Mesothelial cell of epicardium (in vitro differentiated cells): ENCODE results near the gene ZNF260. TPM values are rescaled to one million over a fixed set of nuclear protein-coding genes. Genes with fewer than 3 reads are reported as not detected.

Experiments
- DNase-seq, 2 experiments: peaks; one replicate each; pipeline ENCODE4 v3.0.0; 2021; ENCODE audit warnings: low spot score in 2 of 2; ENCODE audit not compliant: unreplicated experiment in 2 of 2
- H3K27ac Mint-ChIP-seq: 2 replicates; pipeline ENCODE4 v1.8.0; 2021; ENCODE audit warnings: mixed read lengths
- H3K27me3 Mint-ChIP-seq: 2 replicates; pipeline ENCODE4 v1.8.0; 2021; ENCODE audit warnings: low read depth, mixed read lengths
- H3K36me3 Mint-ChIP-seq: 2 replicates; pipeline ENCODE4 v1.8.0; 2021; ENCODE audit warnings: mixed read lengths
- H3K4me1 Mint-ChIP-seq: 2 replicates; pipeline ENCODE4 v1.8.0; 2021; ENCODE audit warnings: mixed read lengths
- H3K4me3 Mint-ChIP-seq: 2 replicates; pipeline ENCODE4 v1.8.0; 2021; ENCODE audit warnings: mild to moderate bottlenecking, moderate library complexity, mixed read lengths
- H3K9me3 Mint-ChIP-seq: 2 replicates; pipeline ENCODE4 v1.8.0; 2021; ENCODE audit warnings: mixed read lengths
- total RNA-seq: library from RNA; stranded (reverse); gene quantifications from 3 replicates; pipeline ENCODE4 v1.2.1, GENCODE V29; 2021
- TF ChIP-seq, protein P1 (sequence below): fragments of 200-600 bp; sonication (generic); IDR thresholded peaks from one replicate; pipeline ENCODE4 v1.5.0; 2021; ENCODE audit warnings: antibody characterized with exemption; ENCODE audit not compliant: unreplicated experiment

Gene ZNF260
- total RNA-seq, 1 donor from 2014 or later: 29.2 TPM

DNA sequence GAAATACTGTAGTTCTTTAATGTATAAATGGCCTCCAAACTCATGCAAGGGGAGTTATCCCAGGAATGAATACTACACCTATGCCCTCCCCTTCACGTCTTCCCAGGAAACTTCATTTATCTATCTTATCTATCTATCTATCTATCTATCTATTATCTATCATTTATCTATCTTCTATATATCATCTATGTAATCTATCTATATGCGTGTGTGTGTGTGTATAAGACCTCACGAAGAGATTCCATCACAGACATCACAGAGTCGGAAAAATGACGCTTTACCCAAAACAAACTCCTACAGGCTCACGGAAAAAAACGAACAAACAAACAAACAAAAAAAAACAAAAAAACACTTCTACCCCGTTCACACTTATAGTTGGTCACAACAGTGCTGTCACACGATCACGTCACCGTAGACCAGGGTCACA lies 44.5 kb upstream of the ZNF260 start:
- Mint-ChIP-seq H3K36me3 (peaks cover 24% of the 10 kb centered on the region), H3K27ac (peak overlapping the region; percentile 97), H3K4me3 (peak overlapping the region; percentile 91), H3K4me1 (peaks cover 25% of the 10 kb centered on the region), H3K9me3 (peaks cover 4% of the 10 kb centered on the region), H3K27me3 (no peaks in the 10 kb centered on the region)
- TF ChIP-seq, protein P1, sequence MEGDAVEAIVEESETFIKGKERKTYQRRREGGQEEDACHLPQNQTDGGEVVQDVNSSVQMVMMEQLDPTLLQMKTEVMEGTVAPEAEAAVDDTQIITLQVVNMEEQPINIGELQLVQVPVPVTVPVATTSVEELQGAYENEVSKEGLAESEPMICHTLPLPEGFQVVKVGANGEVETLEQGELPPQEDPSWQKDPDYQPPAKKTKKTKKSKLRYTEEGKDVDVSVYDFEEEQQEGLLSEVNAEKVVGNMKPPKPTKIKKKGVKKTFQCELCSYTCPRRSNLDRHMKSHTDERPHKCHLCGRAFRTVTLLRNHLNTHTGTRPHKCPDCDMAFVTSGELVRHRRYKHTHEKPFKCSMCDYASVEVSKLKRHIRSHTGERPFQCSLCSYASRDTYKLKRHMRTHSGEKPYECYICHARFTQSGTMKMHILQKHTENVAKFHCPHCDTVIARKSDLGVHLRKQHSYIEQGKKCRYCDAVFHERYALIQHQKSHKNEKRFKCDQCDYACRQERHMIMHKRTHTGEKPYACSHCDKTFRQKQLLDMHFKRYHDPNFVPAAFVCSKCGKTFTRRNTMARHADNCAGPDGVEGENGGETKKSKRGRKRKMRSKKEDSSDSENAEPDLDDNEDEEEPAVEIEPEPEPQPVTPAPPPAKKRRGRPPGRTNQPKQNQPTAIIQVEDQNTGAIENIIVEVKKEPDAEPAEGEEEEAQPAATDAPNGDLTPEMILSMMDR: no peak
- no peak for DNase-seq

GRCh38 chr19:36564391-36564790 lies 36.3 kb upstream of the ZNF260 start:
- Mint-ChIP-seq H3K27me3 (no peaks in the 10 kb centered on the region), H3K4me3 (no peak overlapping the region), H3K36me3 (peaks cover 81% of the 10 kb centered on the region), H3K27ac (no peak overlapping the region), H3K4me1 (no peaks in the 10 kb centered on the region), H3K9me3 (peaks cover 59% of the 10 kb centered on the region)
- TF ChIP-seq, protein P1: no peak
- no peak for DNase-seq

DNA sequence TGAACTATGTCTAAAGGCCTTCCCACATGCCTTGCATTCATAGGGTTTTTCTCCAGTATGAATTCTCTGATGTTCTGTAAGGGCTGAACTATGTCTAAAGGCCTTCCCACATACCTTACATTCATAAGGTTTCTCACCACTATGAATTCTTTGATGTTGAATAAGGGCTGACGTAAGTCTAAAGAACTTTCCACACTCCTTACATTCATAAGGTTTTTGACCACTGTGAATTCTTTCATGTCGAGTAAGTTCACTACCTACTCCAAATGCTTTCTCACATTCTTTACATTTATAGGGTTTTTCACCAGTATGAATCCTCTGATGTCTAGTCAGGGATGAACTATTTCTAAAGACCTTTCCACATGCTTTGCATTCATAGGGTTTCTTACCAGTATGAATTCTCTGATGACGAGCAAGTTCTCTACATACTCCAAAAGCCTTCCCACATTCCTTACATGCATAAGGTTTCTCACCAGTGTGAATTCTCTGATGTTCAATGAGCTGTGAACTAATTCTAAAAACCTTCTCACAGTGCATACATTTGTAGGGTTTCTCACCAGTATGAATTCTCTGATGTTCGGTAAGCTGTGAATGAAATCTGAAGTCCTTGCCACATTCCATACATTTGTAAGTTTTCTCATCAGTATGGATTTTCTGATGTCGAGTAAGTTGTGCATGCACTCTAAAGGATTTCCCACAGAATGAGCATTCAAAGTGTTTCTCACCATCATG lies 19.1 kb upstream of the ZNF260 start:
- H3K27me3 Mint-ChIP-seq: no peaks in the 10 kb centered on the region
- no peak overlapping the region for H3K27ac Mint-ChIP-seq
- H3K36me3 Mint-ChIP-seq: peaks cover 90% of the 10 kb centered on the region
- DNase-seq: no peak
- no peaks in the 10 kb centered on the region for H3K4me1 Mint-ChIP-seq
- peaks cover 80% of the 10 kb centered on the region for H3K9me3 Mint-ChIP-seq
- TF ChIP-seq, protein P1: no peak
- H3K4me3 Mint-ChIP-seq: no peak overlapping the region

DNA sequence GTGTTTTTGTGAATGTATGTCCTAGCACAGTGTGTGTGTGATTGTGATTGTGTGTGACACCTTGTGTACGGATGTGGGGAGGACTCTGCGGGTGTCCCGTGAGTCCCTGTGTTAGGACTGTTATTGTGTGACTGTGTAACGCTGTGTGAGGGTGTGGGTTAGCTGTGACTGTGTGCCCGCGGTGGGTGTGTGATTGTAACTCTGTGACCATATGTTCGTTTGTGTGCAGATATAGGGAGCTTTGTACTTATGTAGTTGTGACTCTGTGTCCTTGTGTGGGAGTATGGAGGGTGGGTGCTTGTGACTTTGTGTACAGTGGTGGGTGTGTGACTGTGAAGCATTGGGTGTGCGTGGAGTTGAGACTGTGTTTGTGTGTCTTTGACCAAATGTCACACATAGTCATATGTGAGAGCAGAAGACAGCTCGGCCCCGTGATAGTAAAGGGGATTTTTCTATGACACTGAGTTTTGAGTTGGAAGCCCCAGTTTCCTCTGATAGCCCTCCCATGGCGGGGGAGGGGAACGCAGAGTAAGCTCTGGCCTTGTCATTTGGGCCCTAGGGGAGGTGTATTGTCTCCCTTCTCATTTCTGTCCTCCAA lies 949 bp upstream of the ZNF260 start:
- TF ChIP-seq, protein P1: no peak
- H3K27me3 Mint-ChIP-seq: no peaks in the 10 kb centered on the region
- H3K9me3 Mint-ChIP-seq: peaks cover 23% of the 10 kb centered on the region
- peaks cover 34% of the 10 kb centered on the region for H3K36me3 Mint-ChIP-seq
- H3K27ac Mint-ChIP-seq: peak overlapping the region; percentile 100
- peaks cover 13% of the 10 kb centered on the region for H3K4me1 Mint-ChIP-seq
- no peak for DNase-seq
- peak overlapping the region; percentile 98 for H3K4me3 Mint-ChIP-seq

GRCh38 chr19:36527873-36528193 lies 238 bp downstream of the ZNF260 start:
- DNase-seq: no peak
- Mint-ChIP-seq H3K27me3 (no peaks in the 10 kb centered on the region), H3K4me1 (peaks cover 13% of the 10 kb centered on the region), H3K4me3 (peak overlapping the region; percentile 98), H3K36me3 (peaks cover 34% of the 10 kb centered on the region), H3K9me3 (peaks cover 23% of the 10 kb centered on the region), H3K27ac (peak overlapping the region; percentile 100)
- TF ChIP-seq, protein P1: no peak
